ENCODE measurements around the gene LDLRAD4. TPM values are rescaled to one million over a fixed set of nuclear protein-coding genes. Genes with fewer than 3 reads are reported as not detected.

LDLRAD4 gene
- total and polyA plus RNA-seq, 2 experiments from 2014 or later, result 0.73 to 1.9 TPM

GRCh38 chr18:13320096-13320495 lies 101.5 kb downstream of the LDLRAD4 start:
- H4K20me1 ChIP-seq (replicated peaks; ENCODE audit: insufficient read depth), result no peaks in the 10 kb centered on the region
- no peaks in the 10 kb centered on the region for H3F3A ChIP-seq (replicated peaks; ENCODE audit: low read depth)
- ATAC-seq (no peak), DNase-seq (ENCODE audit: low spot score) (no peak)
- H2AFZ ChIP-seq, result no peak overlapping the region
- TF ChIP-seq EZH2phosphoT487 (IDR thresholded peaks at IDR 0.05; ENCODE audit: unreplicated experiment), result no peak
- no peak for TF ChIP-seq CTCF (conservative IDR thresholded peaks at IDR 0.05; ENCODE audit: low read depth in 2 of 2)
- no peak for TF ChIP-seq EZH2 (IDR thresholded peaks at IDR 0.05; ENCODE audit: low read depth, unreplicated experiment)
- TF ChIP-seq ZNF331 (CRISPR knock-in tag; IDR thresholded peaks at IDR 0.05; ENCODE audit: low read depth), result no peak
- no peak for TF ChIP-seq ZNF114 (CRISPR knock-in tag; IDR thresholded peaks at IDR 0.05)
- TF ChIP-seq JUNB (IDR thresholded peaks at IDR 0.05; ENCODE audit: unreplicated experiment), result no peak
- no peak for TF ChIP-seq CREB1 (CRISPR knock-in tag; IDR thresholded peaks at IDR 0.05; ENCODE audit: low read depth)
- TF ChIP-seq ZNF462 (CRISPR knock-in tag; IDR thresholded peaks at IDR 0.05), result no peak
- TF ChIP-seq POLR2AphosphoS5 (IDR thresholded peaks at IDR 0.05; ENCODE audit: low read depth), result no peak
- no peaks in the 10 kb centered on the region for H3K9me2 ChIP-seq (ENCODE audit: insufficient read depth)
- H3K4me3 ChIP-seq, result no peak overlapping the region
- H3K9me3 Mint-ChIP-seq, result peaks cover 15% of the 10 kb centered on the region
- H3K4me3 Mint-ChIP-seq, result no peak overlapping the region
- H3K36me3 Mint-ChIP-seq (ENCODE audit: low read depth), result peaks cover 13% of the 10 kb centered on the region; the same call in 2 of the 3 replicates
- peaks cover 6% of the 10 kb centered on the region for H3K4me1 Mint-ChIP-seq
- H3K36me3 ChIP-seq (ENCODE audit: insufficient read depth), result peaks cover 9% of the 10 kb centered on the region; the same call in 1 of the 2 replicates
- no peaks in the 10 kb centered on the region; the same call in 1 of the 2 replicates for H3K4me1 ChIP-seq (ENCODE audit: insufficient read depth)
- peaks cover 8% of the 10 kb centered on the region for H3K27me3 Mint-ChIP-seq (ENCODE audit: insufficient read depth, low read depth, poor library complexity)
- no peaks in the 10 kb centered on the region for H3K79me2 ChIP-seq (replicated peaks; ENCODE audit: insufficient read depth)
- H3K27ac ChIP-seq (ENCODE audit: low read depth), result no peak overlapping the region
- no peak overlapping the region for H3K27ac Mint-ChIP-seq
- no peaks in the 10 kb centered on the region for H3K27me3 ChIP-seq (ENCODE audit: insufficient read depth)
- no peak overlapping the region for H3K4me2 ChIP-seq

All from GM23338 (cell line).